ENCODE results near the gene GABPB2.

Gene GABPB2

DNA sequence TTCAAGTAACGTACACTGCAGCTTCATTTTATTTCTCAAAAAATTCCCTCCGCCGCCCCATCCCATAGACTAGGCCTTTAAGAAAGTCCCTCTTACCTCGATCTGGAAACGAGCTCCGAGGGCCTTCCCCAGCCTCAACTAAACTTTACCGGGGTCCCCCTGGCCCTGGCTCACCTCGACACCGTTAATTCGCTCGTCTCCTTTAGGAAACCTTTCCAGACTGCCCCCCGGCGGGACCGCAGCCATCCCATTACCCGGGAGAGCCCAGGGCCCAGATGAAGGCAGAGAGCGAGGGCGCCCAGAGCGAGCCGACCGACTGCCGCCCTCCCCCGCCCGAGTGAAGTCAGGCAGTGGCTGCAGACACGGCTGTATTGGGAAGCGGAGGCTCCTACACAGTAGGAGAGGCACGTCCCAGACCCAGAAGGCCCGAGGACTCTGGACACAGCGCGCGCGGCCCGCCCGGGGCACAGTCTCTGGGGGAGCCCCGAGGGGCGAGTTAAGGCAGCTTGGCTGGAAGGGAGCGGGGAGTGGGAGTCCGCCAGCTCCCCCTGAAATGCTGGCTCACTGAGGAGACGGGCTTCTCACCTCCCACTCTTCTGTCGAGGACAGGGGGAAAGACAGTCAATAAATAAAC lies 61.3 kb downstream of the GABPB2 start:
- in situ Hi-C loops (cut with MboI; ENCODE audit: low sequenced_read_pairs): no loop called here

GRCh38 chr1:151132335-151133017 lies 61.9 kb downstream of the GABPB2 start:
- in situ Hi-C loops (cut with MboI; ENCODE audit: low sequenced_read_pairs): no loop called here

GRCh38 chr1:151133018-151133806 lies 62.7 kb downstream of the GABPB2 start:
- in situ Hi-C loops (cut with MboI; ENCODE audit: low sequenced_read_pairs): no loop called here

DNA sequence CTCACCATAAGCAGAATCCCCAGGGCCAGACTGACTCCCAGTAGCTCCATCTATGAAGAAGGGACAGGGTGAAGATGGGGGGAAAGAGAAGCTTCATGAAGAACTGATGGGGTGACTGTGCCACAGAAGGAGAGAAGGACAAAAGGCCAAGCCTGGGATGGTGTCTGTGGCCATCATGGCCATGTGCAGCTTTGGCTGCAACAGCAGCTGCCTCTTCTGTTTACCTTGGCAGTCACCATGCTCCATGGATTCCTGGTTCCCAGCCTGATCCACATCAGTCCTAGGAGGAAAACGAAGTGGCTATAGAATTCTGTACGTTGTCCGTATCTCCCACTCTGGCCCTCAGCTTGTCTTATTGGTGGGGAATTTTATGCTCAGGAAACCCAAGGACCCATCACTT lies 63.8 kb downstream of the GABPB2 start:
- in situ Hi-C loops (cut with MboI; ENCODE audit: low sequenced_read_pairs): no loop called here

DNA sequence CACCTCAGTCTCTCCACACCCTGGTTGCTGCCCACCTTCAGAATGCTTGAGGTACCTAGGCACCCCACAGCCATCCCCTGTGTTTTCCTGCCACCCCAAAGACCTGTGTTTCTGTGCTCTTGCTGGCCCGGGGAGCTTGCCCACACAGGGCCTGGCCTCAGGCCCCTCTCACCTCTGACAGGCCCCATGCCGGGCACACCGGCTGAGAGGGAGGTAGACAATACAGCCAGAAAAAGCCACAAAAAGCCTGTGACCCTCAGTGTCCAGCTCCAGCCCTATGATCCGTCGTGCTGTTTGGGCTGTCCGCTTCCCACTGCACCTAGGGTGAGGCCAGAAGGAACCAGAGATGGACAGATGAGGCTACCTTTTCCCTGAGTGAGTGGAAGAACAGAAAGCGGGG lies 64.4 kb downstream of the GABPB2 start:
- in situ Hi-C loops (cut with MboI; ENCODE audit: low sequenced_read_pairs): no loop called here

GRCh38 chr1:151135433-151136385 lies 65.1 kb downstream of the GABPB2 start:
- in situ Hi-C loops (cut with MboI; ENCODE audit: low sequenced_read_pairs): no loop called here

GRCh38 chr1:151137789-151138188 lies 67.2 kb downstream of the GABPB2 start:
- in situ Hi-C loops (cut with MboI; ENCODE audit: low sequenced_read_pairs): no loop called here

GRCh38 chr1:151142411-151143056 lies 72.0 kb downstream of the GABPB2 start:
- in situ Hi-C loops (cut with MboI; ENCODE audit: low sequenced_read_pairs): no loop called here

- in situ Hi-C loops (cut with MboI; ENCODE audit: low sequenced_read_pairs): no loop called here
These were observed 72.5 kb downstream of the GABPB2 start for GRCh38 chr1:151143057-151143435.

DNA sequence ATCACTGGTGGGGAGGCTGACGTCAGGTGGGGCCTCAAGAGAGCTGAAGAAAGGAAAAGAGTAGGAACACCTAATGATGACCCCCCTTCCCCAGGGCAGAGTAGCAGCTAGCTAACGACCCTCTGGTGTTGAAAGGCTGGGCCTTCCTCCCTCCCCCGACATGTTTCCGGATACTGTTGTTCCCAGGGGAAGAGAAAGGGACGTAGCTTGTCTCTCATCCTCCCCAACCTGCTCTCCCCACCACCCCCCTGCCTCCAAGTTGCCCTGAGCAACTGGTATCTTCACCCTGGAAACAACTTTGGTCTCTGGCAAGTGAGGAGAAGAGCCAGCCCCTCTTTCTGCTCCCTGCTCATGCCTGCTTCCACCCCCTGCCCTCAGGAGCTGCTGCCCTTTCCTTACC lies 73.4 kb downstream of the GABPB2 start:
- in situ Hi-C loops (cut with MboI; ENCODE audit: low sequenced_read_pairs): no loop called here

DNA sequence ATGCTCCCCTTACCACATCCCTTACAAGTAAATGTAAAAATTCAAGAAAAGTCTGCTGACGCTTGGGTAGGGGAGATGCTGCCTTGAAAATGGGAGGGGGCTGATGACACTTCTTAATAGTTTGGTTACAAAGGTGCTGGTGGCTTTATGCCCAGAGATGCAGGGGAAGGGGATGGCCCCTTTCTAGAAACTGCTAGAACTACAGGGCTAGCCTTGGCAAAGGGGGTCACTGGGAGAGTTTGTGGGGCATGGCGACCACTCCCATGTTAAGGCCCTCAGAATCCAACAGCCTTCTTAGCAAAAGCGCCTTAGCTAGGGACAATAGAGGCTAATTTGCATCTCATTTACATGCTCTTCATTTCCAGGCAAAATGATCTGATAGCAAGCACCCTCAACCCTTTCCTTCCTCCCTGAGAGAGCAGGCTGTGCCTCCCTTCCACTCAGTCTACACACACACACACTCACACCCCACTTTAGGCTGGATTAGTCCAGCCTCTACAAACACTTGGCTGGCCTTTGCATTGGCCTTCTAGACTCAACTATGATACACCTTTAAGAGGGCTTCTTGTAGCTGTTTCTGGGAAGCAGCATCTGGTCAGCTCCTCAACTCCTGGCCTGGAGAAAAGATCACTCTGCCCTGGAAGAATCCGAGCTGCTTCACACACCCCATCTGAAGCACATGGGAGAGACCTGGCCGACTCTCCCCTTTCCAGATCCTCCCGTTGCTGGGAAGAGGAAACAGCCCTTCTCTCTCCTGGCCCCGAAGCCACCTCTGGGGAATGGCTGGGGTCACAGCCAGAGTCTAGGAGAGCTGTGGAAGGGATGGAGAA lies 74.1 kb downstream of the GABPB2 start:
- in situ Hi-C loops (cut with MboI; ENCODE audit: low sequenced_read_pairs): no loop called here

DNA sequence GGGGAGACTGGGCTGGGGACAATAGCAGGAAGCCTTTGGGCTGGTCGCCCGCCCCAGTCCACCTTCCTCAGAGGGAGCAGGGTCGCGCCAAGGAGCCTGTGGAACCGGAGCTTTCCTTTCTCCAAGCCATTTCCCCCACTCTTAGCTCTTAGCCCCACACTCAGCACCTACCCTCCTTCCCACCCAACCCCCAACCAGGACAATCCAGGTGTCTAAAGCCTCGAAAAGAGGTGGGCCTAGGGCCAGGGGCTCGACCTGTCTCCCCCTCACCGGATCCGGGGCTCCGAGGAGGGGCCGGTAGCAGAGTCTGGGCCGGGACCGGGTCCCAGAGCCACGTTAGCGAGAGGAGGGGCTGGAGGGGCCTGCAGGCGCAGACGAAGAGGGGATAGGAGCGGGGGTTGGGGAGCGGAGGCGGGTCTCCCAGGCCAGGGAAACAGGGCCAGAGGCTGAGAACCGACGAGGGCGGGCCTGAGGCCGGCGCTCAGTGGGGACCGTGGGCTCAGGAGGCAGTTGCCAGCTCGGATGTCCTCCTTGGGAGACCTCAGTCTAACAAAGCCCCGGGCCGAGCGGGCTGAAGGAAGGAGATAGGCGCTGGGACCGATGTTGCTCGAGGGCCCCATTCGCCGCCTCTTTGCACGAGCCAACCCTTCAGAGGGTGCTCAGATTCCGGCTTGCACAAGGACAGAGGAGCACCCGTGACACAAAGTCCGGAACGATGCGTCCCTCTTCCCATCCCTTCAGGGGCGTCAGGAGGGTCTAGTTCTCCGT lies 74.9 kb downstream of the GABPB2 start:
- in situ Hi-C loops (cut with MboI; ENCODE audit: low sequenced_read_pairs): no loop called here

GRCh38 chr1:151146072-151146411 lies 75.5 kb downstream of the GABPB2 start:
- in situ Hi-C loops (cut with MboI; ENCODE audit: low sequenced_read_pairs): no loop called here

DNA sequence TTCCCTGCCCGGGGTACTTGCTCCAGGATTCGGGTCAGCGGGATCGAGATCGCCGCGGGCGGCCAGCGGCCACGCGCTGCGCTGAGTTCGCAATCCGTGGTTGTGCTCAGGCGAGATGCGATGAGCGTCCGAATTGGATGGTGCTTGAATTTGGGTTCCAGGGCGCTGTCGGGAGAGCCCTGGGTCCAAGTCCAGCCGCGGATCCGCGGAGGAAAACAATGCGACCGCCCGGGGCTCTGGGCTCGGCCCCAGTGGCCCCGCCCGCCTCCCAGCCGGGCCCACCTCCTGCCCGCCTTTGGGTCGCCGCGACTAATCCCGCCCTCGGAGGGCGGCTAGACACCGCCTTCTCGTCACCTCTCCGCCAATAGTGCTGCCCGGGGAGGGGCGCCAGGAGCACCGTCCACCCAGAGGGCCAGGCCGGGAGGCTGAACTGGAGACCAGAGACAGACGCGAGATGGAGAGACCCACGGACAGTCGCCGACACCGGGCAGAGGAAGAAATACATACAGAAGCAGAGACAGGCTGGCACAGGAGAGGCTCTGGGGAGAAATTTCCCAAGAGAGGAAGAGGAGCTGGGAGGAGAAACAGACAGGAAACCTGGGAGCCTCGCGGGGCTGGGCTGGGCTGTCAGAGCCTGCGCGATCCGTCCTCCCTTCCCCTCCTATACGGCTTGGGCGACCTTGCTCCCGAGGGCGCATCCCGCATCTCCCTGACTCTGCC lies 76.0 kb downstream of the GABPB2 start, which contains the start of gene SEMA6C:
Gene SEMA6C, minus strand, starts transcription at position 220 of the 720 bp plus-strand sequence. CDS start 4,010 bp downstream, outside the sequence.
- in situ Hi-C loops (cut with MboI; ENCODE audit: low sequenced_read_pairs): no loop called here

DNA sequence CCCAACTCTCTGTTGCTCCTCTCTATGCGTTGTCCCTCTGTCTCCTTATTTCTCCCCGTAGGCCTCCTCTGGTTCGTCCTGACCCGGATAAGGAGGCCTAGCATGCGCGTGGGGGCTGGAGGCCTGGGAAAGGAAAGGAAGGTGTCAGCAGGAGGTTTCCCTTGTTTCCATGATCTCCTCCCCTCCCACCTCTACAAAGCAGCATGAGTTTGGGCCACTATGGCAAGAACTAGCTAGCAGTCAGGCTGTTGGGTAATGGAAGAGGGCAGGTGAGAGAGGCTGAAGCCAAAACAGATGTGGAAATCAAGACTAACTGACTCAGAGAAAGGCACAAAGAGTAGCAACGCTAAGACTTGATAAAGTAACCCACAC lies 76.6 kb downstream of the GABPB2 start:
- in situ Hi-C loops (cut with MboI; ENCODE audit: low sequenced_read_pairs): no loop called here

GRCh38 chr1:151147665-151148064 lies 77.1 kb downstream of the GABPB2 start:
- in situ Hi-C loops (cut with MboI; ENCODE audit: low sequenced_read_pairs): no loop called here

- in situ Hi-C loops (cut with MboI; ENCODE audit: low sequenced_read_pairs): no loop called here
These were observed 85.9 kb downstream of the GABPB2 start, which contains the start of gene TNFAIP8L2 for GRCh38 chr1:151156515-151156819. TSS of gene TNFAIP8L2 (plus strand) at chr1:151156649. CDS start at chr1:151158698, 2,049 bp downstream.

DNA sequence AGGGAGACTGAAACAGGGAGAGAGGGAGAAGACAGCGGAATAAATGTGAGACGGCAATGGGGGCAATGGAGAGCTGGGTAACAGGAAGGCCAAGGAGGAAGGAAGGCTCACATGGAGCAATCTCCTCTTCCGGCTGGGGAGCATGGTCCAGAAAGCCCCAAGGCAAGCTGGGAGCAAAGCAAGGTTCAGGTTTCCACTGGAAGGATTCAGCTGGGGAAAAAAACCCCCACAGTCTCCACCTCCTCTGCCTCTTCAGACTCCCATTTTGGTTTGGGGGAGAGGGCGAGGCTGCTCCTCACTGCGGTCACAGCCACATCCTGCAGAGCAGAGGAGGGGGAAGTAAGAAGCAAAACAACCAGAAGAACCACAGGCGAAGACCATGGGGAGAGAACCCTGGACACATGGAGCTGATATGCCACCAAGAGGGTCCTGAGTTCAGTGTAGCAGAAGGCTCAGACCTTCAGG lies 86.5 kb downstream of the GABPB2 start:
- in situ Hi-C loops (cut with MboI; ENCODE audit: low sequenced_read_pairs): no loop called here

All from HL-60/S4 treated with retinoic acid at 250 ng/mL for 4 days and 3 days (cell line).